HG02884 (cell line): ENCODE measurements around the gene BCR.

Experiments
- ATAC-seq: cut with Tn5 transposase; IDR thresholded peaks from one replicate; pipeline ENCODE4 v1.9.1; 2021; ENCODE audit warnings: mild to moderate bottlenecking, moderate library complexity; ENCODE audit not compliant: unreplicated experiment

The BCR gene

DNA sequence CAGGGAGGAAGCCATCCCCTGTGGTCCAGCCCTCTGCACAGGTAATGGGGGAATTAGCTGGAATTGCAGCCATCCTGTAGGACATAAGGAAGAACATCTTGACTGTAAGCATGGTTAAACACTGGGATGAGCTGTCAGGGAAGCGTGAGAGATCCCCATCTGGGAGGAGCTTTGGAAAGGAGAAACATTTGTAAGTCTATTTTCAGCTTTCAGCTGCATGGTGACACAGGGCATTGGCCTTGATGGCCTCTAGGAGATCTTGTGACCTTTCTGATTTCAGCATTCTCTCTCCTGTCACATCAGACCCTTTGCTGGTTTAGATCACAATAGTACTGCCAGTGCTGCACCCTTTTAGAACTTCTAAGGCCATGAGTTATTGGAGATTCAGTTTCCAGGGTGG, 47.1 kb downstream of the BCR start:
- no peak for ATAC-seq

DNA sequence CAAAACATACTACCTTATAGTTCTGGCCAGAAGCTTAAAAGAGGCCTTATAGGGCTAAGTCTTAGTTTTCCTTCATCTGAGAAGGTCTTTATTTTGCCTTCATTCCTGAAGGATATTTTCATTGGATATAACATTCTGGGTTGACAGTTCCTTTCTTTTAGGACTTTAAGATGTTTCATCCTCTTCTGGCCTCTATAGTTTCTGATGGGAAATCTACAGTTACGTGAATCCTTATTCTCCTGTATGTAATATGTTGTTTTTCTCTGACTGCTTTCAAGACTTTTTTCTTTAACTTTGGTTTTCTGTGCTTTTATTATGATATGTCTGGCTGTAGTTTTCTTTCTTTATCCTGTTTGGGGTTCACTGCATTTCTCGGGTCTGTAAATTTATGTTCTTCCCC, 48.2 kb downstream of the BCR start:
- ATAC-seq: no peak

GRCh38 chr22:23229646-23230045, 49.3 kb downstream of the BCR start:
- no peak for ATAC-seq

- ATAC-seq: no peak
These were observed 50.2 kb downstream of the BCR start for GRCh38 chr22:23230348-23231068.

- ATAC-seq: no peak
These were observed 51.3 kb downstream of the BCR start for GRCh38 chr22:23231471-23232093.

GRCh38 chr22:23232094-23232905, 52.0 kb downstream of the BCR start:
- no peak for ATAC-seq

DNA sequence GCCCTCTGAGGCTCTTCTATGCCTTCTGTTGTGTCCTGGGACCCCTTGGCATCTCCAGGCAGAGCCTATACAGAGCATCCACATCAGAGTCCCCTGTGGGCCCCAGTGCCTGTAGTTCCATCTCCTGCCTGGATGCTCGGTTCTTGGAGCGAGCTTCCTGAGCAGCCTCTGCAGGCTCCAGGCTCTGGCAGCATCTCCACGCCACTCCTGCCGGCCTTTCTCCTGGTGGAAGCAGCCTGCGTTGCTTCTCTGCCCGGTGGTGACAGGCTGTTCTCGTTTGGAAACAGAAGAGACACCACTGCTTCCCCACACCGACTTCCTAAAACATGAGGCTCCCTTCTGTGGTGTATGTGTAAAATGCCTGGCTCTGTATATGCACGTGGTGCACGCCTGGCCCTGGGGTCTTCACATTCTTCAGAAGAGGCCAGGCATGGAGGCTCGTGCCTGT, 52.8 kb downstream of the BCR start:
- no peak for ATAC-seq

GRCh38 chr22:23233752-23234408, 53.6 kb downstream of the BCR start:
- no peak for ATAC-seq

- ATAC-seq: no peak
These were observed 54.3 kb downstream of the BCR start for GRCh38 chr22:23234409-23235161.

DNA sequence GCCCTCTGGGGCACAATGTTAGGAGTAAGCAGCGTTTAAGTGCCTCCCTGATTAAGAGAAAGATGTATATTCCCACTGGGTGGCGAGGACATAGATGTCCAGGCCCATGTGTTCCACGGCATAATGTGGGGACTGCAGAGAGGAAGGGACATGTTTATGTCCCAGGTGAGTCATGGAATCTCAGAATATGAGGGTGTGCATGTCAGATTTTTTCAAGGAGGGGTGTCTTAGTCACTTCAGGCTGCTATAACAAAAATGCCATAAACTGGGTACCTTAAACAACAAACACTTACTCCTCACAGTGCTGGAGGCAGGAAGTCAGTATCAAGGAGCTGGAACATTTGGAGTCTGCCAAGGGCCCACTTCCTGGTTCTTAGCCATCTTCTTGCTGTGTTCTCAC, 55.1 kb downstream of the BCR start:
- no peak for ATAC-seq

GRCh38 chr22:23236026-23236425, 55.7 kb downstream of the BCR start:
- ATAC-seq: no peak

GRCh38 chr22:23236440-23237184, 56.3 kb downstream of the BCR start:
- no peak for ATAC-seq

GRCh38 chr22:23237201-23237798, 57.0 kb downstream of the BCR start:
- ATAC-seq: no peak

DNA sequence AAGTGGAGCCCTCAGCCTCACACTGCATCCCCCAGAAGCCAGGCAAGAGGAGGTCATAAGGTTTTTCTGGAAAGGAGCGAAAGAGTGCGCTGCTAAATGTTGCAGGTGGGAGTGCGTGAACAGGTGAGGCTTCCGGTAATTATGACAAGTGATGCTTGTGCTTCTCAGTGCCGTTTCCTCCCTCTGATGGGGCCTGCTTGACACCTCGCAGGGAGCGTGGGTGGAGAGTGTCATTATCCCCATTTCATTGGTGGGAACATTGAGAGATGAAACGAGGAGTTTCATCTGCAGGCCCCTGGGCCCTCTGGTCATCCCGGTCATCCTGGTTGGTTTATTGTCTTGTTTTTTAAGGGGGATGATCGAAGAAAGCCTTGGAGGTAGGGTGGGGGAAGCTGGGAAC, 57.5 kb downstream of the BCR start:
- ATAC-seq: no peak

DNA sequence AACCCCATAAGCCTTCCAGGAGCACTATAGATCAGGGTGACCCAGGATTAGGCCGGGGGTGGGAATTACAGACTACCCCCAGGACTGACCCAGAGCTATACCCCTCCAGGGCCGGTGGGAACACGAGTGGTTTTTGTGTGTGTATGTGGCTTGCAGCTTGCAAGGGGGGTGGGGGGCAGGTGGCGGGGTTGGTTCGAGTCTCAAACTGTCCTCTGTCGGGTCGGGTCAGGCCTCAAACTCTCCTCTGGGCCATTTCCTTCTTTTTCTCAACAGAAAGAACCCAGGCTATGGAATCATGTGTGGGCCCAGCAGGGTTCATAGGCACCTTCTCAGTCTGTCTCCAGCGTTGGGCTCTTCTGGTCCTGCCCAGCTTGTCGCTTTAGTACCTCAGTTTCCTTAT, 58.4 kb downstream of the BCR start:
- ATAC-seq: no peak

- ATAC-seq: no peak
These were observed 59.1 kb downstream of the BCR start for GRCh38 chr22:23239429-23239828.

GRCh38 chr22:23240639-23241389, 60.5 kb downstream of the BCR start:
- no peak for ATAC-seq

DNA sequence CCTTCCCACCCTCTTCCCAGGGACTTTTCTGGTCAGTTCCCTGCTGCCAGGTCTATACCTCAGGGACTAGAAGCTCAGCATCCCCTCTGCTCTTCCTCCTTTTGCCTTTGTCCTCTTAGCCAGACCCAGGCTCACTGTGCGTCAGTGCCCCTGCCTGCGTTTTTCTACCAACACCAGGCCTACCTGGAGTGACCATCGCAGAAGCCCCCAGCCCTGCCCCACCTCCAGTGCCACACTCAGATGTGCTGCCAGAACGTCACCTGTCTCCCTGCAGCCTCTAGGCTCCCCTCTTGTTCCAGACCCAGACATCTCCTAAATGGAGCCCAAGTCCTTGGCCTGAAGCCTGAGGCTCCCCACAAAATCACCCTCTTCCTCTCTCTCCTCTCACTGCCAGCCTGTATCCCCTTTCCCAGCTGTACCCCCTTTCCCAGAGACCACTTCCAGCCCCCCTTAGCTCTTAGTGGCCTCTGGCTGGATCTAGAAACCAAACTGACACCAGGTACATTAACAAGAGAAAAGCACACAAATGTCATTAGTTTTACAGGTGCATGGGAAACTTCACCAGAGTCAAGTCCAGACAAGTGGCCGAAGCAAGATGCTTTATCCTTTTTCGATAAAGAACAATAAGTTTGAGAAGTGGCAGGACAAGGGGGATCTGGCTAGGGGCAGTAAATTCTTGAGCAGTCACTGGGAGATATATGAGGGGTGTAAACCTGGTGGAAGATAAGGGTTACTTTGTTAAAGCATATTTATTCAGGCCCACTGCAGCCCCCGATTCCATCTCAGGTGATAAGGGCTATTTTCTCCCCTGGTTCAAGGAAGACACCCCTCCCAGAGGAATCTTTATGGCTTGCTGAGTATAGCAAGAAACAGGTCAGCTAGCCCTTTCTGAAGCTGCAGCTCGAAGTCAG, 61.5 kb downstream of the BCR start:
- no peak for ATAC-seq
